Measurements from ENCODE around the gene GSK3B. TPM values are rescaled to one million over a fixed set of nuclear protein-coding genes. Genes with fewer than 3 reads are reported as not detected.

The GSK3B gene
- total and polyA plus RNA-seq, 2 donors (not counting 1 experiment from before 2014, with no cell fraction given) = 12.3 to 33.3 TPM

GRCh38 chr3:120039642-120040610, 54.3 kb downstream of the GSK3B start:
- Histone ChIP-seq H3K9me3 (ENCODE audit: control extremely low read depth in 1 of 3, control insufficient read depth in 2 of 3, insufficient read depth in 1 of 3, low read length in 2 of 3) (peaks cover 11 to 52% (median 46%) of the 10 kb centered on the region in 3 donors), H3K27me3 (replicated peaks in 1 of 4; ENCODE audit: control extremely low read depth in 1 of 4, control insufficient read depth in 3 of 4, insufficient read depth in 4 of 4, low read length in 3 of 4) (no peaks in the 10 kb centered on the region), H3K4me3 (ENCODE audit: control extremely low read depth in 1 of 5, extremely low read depth in 1 of 5, insufficient read depth in 1 of 5, low read depth in 2 of 5, low read length in 4 of 5) (no peak overlapping the region), H2AFZ (ENCODE audit: insufficient read depth, low read depth, low read length, poor library complexity, severe bottlenecking) (no peak overlapping the region), H3K4me1 (ENCODE audit: control insufficient read depth in 2 of 2, insufficient read depth in 2 of 2, low read length in 2 of 2) (no peaks in the 10 kb centered on the region), H3K9ac (ENCODE audit: low read length) (no peak overlapping the region), H3K36me3 (replicated peaks in 1 of 2; ENCODE audit: control extremely low read depth in 1 of 2, control insufficient read depth in 1 of 2, extremely low read depth in 1 of 2, insufficient read depth in 2 of 2, low read length in 1 of 2) (peaks cover 0 to 12% of the 10 kb centered on the region in 2 experiments), H4K20me1 (ENCODE audit: control insufficient read depth, insufficient read depth, low read length, poor library complexity, severe bottlenecking) (peaks cover 33% of the 10 kb centered on the region), H3K79me2 (ENCODE audit: control insufficient read depth, insufficient read depth, low read length) (peaks cover 83% of the 10 kb centered on the region), H3K27ac (ENCODE audit: low read length in 2 of 2) (no peak overlapping the region), H3K4me2 (replicated peaks; ENCODE audit: low read depth, low read length, poor library complexity, severe bottlenecking) (no peak overlapping the region)
- Mint-ChIP-seq H3K27me3 (no peaks in the 10 kb centered on the region), H3K9me3 (ENCODE audit: insufficient read depth) (peaks cover 19% of the 10 kb centered on the region), H3K4me1 (peaks cover 4% of the 10 kb centered on the region), H3K27ac (no peak overlapping the region), H3K4me3 (no peak overlapping the region)
- ChIA-PET POLR2A (no interaction called here), CTCF (interaction anchor here (1.0 to 1.5 kb wide), 2 partner anchors 107 to 148 kb away, joined by 3 to 4 read pairs; no protein-coding TSS in a partner anchor)
- intact Hi-C loops (cut with micrococcal nuclease) = no loop called here
- 95% methylated on average over 15 of the region's 20 CpGs for WGBS (ENCODE audit: insufficient coverage)
- no peak for ATAC-seq (ENCODE audit: low read depth)
- no peak for DNase-seq
- TF ChIP-seq CTCF (IDR thresholded peaks at IDR 0.05) = no peak
- TF ChIP-seq EZH2 (IDR thresholded peaks at IDR 0.05; ENCODE audit: borderline replicate concordance, insufficient read depth, low read depth, low read length, poor library complexity, severe bottlenecking) = no peak

- Mint-ChIP-seq H3K27me3 (no peaks in the 10 kb centered on the region), H3K4me3 (peak overlapping the region; percentile 26), H3K4me1 (peaks cover 33% of the 10 kb centered on the region), H3K27ac (peak overlapping the region; percentile 86), H3K9me3 (ENCODE audit: insufficient read depth) (peaks cover 12% of the 10 kb centered on the region)
- DNase-seq = peak; percentile 59
- H3K4me2 ChIP-seq (replicated peaks; ENCODE audit: low read depth, low read length, poor library complexity, severe bottlenecking) = no peak overlapping the region
- no peak overlapping the region for H3K9ac ChIP-seq (ENCODE audit: low read length)
- H3K9me3 ChIP-seq (ENCODE audit: control extremely low read depth in 1 of 3, control insufficient read depth in 2 of 3, insufficient read depth in 1 of 3, low read length in 2 of 3) = peaks cover 11 to 37% (median 26%) of the 10 kb centered on the region in 3 donors
- ChIA-PET CTCF (no interaction called here), POLR2A (no interaction called here)
- TF ChIP-seq CTCF (IDR thresholded peaks at IDR 0.05) = no peak
- TF ChIP-seq EZH2 (IDR thresholded peaks at IDR 0.05; ENCODE audit: borderline replicate concordance, insufficient read depth, low read depth, low read length, poor library complexity, severe bottlenecking) = no peak
- intact Hi-C loops (cut with micrococcal nuclease) = no loop called here
- peak; percentile 49 for ATAC-seq (ENCODE audit: low read depth)
- H4K20me1 ChIP-seq (ENCODE audit: control insufficient read depth, insufficient read depth, low read length, poor library complexity, severe bottlenecking) = peaks cover 31% of the 10 kb centered on the region
- H2AFZ ChIP-seq (ENCODE audit: insufficient read depth, low read depth, low read length, poor library complexity, severe bottlenecking) = no peak overlapping the region
- no CpG with 5 or more reads among the region's 4 CpGs for WGBS (ENCODE audit: insufficient coverage)
- peaks cover 0 to 1% of the 10 kb centered on the region in 2 experiments for H3K36me3 ChIP-seq (replicated peaks in 1 of 2; ENCODE audit: control extremely low read depth in 1 of 2, control insufficient read depth in 1 of 2, extremely low read depth in 1 of 2, insufficient read depth in 2 of 2, low read length in 1 of 2)
- H3K27ac ChIP-seq (ENCODE audit: low read length in 2 of 2) = peak overlapping the region in 1 of 2 donors; percentile 69
- H3K79me2 ChIP-seq (ENCODE audit: control insufficient read depth, insufficient read depth, low read length) = peaks cover 85% of the 10 kb centered on the region
- peak overlapping the region in 1 of 5 experiments; percentile 6 for H3K4me3 ChIP-seq (ENCODE audit: control extremely low read depth in 1 of 5, extremely low read depth in 1 of 5, insufficient read depth in 1 of 5, low read depth in 2 of 5, low read length in 4 of 5)
- no peaks in the 10 kb centered on the region for H3K27me3 ChIP-seq (replicated peaks in 1 of 4; ENCODE audit: control extremely low read depth in 1 of 4, control insufficient read depth in 3 of 4, insufficient read depth in 4 of 4, low read length in 3 of 4)
- peaks cover 3 to 6% of the 10 kb centered on the region in 2 donors for H3K4me1 ChIP-seq (ENCODE audit: control insufficient read depth in 2 of 2, insufficient read depth in 2 of 2, low read length in 2 of 2)
Measured at GRCh38 chr3:120033596-120033995, 60.7 kb downstream of the GSK3B start.

Measured in B cell (primary cell).